ENCODE data around the gene IFNA8.
"Not testable (repeated sequence)": the region's sequence is repeated elsewhere in the genome, so short reads cannot be mapped to it uniquely, and the experiment has no call there.

IFNA8 gene

DNA sequence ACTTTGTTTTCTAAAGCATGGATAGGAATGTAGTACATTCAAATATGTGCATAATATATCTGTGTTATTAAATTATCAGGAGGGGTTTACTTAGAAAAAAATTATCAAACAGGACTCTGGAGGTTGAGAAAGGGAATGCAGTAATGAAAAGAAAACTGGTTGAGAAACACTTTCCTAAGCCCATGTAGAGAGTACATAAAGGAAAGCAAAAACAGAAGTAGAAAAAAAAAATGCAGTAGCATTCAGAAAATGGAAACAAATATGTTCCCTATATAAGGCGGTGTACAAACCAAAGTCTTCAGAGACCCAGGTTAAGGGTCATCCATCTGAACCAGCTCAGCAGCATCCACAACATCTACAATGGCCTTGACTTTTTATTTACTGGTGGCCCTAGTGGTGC lies at the start of gene IFNA8:
Gene IFNA8 (plus strand): TSS at position 301 of the 400 bp plus-strand sequence. CDS start 60 bp downstream, at position 361.
- DNase-seq: no peak

DNA sequence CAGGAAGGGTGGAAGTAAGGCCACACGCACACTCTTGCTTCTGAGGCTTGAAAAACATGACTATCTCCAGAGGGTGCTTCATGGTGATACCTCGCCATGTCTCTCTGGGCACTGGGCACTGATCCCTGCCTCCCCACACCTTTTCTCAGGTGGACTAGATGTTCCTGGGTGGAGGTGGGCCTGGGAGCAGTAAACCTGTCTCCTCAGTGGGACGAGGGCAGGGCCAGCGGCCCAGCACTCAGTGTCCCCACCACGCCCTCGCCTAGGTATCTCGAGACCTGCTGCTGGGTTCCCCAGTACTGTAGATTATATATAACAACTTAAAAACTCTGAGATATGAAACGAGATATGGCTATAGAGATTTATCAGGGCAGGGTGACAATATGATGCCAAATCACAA lies 46.6 kb upstream of the IFNA8 start:
- no peak for DNase-seq

DNA sequence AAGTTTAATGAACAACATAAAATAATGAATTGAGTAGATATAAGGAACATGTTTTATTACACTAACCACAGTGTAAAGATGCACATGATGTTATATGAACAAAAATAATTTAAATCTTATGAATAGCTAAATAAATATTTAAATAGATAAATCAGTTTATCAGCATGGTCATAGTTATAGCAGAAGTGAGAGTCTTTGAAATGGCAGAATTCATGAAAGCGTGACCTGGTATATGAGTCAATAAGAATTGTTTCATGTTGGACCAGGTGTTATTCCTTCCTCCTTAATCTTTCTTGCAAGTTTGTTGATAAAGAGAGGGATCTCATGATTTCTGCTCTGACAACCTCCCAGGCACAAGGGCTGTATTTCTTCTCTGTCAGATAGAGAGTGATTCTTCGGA lies 41.7 kb upstream of the IFNA8 start:
- not testable (repeated sequence) for DNase-seq

DNA sequence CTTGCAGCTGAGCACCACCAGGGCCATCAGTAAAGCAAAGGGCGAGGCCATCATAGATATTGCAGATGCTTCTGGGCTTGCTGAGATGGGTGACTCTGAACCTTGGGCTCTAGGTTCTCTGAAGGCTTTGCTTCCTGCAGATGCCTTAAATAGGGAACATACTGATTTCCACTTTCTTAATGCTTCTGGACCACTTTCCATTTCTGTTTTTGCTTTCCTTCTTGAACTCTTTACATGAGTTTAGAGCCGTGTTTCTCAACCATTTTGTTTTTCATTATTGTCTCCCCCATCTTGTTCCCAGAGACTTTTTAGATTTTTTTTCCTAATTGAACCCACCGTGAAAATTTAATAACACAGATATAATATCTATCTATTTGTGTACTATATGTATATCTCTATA lies 41.0 kb upstream of the IFNA8 start, which contains the start of gene IFNA13:
Gene IFNA13 (minus strand): TSS at position 101 of the 400 bp plus-strand sequence. CDS start 47 bp downstream, at position 54.
- no peak for DNase-seq

DNA sequence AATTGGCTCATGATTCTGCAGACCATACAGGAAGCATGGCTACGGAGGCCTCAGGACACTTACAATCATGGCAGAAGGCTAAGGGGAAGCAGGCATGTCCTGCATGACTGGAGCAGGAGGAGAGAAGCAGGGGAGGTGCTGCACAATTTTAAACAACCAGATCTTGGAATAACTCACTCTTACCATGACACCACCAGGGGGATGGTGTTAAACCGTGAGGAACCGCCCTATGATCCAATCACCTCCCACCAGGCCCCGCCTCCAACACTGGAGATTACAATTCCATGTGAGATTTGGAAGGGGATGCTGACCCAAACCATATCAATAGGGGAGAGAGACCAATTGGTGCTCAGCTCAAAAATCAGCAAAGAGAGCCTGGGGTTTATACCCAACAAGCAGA lies 37.5 kb upstream of the IFNA8 start:
- DNase-seq: not testable (repeated sequence)

DNA sequence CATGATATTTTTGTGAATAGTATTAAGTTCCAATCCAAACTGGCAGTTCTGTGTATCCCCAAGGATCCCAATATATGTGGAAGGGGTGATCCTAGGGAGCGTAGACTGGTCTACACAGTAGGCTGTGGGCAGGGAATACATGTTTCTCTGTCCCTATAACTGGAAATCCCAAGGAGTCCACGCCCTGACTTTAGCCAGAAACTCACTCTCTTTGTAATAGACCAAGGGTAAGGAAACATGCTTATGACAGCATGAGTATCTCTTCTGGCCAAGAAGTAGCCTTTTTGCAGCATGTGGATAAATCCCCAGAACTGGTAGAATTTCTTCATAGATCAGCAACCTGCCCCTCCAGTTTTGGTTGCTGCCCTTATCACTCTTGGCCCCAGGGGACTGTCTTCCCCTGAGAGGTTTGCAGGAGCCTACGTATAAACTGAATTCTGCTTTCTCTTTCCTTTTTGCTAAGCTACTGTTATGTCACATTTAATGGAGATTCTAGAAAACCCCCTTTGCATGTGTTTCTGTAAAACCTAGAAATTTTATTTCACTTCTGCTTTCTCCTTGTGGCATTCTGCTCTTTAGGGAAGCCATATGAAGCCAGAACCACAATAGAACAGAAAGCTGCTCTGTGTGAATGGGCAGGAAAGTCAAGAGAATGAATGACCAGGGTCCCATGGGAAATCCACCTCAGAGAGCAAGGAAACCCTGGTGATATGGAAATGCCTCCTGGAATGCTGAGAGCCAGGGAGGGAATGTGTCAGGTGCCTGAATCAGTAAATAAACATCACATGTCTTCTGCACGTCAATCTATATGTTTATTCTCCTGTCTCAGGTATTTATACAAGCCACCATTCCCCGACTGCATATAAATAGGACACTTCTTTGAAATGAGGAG lies 27.2 kb upstream of the IFNA8 start:
- peak; percentile 74 for DNase-seq

DNA sequence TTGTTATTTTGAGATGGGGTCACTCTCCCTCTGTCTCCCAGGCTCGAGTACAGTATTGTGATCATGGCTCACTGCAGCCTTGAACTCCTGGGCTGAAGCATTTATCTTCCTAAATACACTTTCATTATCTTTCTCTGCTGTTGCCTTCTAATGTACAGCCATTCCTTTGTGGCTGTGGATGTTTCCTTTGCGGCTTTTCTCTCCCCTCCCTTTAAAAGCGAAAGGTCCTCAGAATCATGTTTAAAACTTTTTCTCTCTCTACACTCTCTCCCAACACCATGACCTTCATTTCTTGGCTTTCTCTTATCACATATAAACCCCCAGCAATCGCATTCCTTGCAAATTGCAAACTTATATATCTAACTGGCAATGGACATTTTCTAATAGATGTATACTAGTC lies 25.3 kb upstream of the IFNA8 start:
- DNase-seq: no peak

DNA sequence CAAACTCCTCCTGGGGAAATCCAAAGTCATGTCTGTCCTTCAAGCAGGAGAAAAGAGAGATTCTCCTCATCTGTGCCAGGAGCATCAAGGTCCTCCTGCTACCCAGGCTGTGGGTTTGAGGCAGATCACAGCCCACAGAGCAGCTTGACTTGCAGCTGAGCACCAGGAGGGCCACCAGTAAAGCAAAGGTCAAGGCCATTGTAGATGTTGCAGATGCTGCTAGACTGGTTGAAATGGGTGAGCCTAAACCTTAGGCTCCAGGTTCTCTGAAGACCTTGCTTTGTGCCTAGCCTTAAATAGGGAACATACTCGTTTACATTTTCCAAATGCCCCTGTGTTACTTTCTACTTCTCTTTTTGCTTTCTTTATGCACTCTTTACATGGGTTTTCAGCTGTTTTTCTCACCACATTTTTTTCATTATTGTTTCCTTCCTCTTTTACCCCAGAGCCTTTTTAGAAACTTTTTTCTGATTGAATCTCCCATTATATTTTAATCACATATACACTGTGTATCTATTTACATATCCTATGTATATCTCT lies 23.7 kb upstream of the IFNA8 start, which contains the start of gene IFNA2:
Gene IFNA2 (minus strand): TSS at position 268 of the 540 bp plus-strand sequence. CDS start 69 bp downstream, at position 199.
- peak; percentile 64 for DNase-seq

DNA sequence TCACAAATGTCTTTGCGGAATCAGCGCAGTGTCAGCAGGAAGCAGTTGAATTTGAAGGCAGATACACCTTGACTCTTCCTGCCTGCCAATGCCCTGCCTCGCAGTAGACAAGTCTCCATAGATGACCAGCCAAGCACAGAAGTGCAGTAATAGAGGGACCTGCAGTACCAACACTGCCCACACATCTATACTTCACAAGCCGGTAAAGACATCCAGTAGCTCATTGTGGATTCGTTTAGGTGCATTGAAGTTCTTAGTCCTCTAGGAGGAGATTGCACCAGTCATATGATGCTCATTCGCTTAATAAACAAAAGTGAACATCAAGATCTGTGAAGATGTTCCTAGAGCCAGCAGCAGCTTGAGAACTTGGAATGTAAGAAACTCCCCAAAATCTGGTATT lies 16.6 kb upstream of the IFNA8 start:
- DNase-seq: no peak

DNA sequence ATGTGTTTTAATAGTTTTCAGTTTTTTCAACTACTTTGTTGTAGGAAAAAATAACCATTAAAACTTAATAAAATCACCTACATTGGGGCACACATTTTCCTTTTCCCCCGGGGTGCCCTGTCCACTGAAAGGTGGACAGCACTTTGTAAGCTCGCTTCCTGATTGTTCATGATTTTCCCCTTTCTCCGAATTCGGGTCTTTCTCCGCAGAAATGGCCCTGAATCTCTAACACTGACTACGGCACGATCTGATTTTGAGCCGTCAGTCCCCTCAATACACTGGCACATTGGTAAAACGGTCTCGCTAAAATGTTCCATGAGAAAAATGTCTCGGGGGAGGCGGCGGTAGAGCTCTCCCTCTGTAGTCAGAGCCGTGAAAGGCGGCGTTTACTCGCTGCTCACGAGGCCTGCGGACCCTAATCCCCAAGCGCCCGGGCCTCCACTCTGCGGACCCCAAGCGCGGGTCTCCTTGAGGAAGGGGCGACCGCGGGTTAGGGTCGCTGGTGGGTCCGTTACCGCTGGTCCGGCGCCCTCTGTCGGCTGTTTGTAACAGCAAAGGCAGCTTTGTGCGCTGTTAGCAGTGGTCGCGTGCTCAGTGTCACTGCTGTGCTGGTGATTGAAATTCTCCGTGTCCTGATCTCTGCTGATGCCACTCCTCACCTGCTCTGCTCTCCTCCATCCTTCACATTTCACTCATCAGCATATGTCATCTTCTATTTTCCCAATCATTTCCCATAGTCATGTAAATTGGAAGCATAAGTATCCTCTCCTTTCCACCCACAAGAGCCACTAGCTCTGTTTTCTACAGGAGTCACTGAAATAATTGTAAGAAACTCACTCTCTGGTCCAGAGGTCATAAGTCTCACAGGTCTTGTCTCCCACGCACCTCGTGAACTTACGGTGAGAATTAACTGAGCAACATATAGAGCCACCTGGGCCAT lies 12.9 kb upstream of the IFNA8 start:
- DNase-seq: no peak

DNA sequence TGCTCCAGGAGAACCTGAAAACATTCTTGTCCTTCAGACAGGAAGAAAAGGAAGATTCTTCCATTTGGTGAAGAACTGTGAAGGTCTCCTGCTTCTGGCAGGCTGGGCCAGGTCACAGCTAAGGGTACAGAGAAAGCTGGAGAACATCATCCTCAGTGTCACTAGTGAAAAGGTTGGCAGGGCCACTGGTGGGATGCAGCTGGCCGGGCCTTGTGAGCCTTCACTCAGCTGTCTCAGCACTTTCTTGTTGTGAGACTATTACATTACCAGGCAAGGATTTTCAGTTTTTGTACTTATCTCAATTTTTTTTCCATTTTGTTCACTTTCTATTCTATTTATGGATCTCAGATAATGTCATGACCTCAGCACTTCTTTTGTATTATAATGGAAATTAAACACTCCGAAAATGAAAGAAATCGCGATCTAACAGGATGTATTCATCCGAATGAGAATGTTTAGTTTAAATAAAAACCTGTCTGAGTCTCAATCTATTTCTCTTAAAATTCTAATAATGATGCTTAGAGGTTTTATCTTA lies 9.9 kb upstream of the IFNA8 start:
- DNase-seq: no peak

DNA sequence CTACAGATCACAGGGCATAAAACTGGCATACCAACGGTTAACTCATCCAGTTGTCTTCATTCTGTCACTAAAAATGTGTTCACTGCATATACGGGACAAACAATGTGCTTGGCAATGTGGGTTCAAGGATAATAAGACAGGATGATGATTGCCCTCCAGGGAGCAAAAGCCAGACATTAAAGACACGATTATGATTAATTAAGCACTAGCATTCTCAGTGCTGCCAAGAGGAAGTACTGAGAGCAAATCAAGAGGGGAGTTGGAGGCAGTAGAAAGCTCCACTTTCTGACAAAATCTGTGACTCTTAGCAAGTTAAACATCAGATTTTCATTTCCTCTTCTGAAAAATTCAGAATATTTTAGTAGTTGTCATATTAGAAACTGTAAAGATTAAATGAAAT lies 9.0 kb upstream of the IFNA8 start:
- no peak for DNase-seq

DNA sequence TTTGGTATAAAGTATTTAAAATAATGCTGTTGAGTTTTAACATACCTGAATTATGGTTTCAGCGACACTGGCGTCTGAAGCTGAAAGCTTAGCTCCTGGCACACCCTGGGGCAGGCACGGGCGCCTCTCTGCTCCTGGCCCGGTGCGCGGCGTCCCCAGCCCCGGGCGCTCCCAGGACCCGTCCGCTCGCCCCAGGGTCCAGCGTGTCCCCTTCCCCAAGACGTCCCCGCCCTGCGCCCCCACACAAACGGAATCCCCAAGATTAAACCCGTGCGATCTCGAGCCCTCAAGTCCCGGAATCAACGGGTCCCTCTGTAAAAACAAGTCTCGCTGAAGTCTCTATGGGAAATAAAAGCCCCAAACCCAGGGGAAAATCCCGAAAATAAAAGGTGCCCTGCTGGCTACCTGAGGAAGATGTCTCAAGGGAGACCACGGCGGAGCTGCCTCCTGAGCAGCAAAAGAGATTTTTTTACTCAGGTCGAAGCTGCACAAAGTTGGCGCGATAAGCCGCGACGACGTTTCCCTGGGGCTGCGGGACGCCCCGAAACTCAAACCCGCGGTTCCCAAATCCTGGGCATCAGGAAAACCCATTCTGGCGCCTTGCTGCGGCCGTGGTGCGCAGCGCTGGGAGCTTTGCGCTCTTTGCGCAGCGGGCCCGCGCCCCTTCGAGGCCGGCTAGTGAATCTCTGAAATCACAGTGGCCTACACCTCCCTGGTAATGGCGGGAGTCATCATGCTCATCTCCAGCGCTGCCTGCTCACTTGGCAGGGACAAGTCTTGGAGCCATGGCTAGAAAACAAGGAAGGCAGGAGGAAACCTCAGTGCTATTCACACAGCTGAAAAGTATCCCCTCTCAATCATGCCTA lies 6.3 kb upstream of the IFNA8 start:
- DNase-seq: no peak

DNA sequence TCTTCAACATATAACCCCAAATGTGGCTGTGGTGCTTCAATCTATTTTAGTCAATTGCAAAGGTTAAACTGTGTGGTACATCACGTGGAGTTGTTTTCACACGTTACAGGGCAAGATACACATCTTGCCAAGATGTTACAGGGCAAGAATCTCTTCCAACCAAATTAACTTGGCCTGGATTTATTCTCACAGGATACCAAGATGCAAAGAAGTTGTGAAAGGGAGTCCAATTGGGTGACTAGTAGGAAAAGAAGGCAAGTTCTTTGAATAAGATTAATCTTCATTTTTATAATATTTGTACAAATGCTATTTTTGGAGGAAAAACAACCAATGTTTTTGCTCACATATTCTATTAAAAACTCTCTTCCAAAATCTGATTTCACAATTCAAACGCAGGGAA lies 4.8 kb upstream of the IFNA8 start:
- no peak for DNase-seq

DNA sequence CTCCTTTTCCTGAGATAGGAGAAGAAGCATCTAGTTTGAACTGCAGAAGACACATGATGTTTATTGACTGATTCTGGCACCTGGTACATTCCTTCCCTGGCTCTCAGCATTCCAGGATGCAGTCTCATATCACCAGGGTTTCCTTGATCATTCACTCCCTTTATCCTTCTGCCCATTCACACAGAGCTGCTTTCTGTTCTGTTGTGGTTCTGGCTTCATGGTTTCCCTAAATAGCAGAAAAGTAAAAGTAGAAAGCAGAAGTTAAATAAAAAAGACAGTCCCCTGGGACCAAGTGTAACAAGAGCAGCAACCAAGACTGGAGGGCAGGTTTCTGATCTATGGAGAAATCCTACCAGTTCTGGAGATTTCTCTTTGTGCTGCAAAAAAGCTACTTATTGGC lies 3.2 kb downstream of the IFNA8 start:
- no peak for DNase-seq

DNA sequence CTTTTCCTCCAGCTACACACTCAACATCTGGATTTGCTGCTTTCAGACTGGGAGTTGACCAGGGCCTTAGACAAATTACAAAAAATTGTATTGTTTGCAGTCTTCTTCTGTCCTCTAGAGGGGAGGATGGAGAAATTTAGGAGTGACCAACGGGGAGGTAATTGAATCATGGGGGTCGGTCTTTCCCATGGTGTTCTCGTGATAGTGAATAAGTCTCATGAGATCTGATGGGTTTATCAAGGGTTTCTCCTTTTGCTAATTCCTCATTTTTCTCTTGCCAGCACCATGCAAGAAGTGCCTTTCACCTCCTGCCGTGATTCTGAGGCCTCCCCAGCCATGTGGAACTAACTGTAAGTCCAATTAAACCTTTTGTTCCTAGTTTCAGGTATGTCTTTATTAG lies 4.2 kb downstream of the IFNA8 start:
- no peak for DNase-seq

DNA sequence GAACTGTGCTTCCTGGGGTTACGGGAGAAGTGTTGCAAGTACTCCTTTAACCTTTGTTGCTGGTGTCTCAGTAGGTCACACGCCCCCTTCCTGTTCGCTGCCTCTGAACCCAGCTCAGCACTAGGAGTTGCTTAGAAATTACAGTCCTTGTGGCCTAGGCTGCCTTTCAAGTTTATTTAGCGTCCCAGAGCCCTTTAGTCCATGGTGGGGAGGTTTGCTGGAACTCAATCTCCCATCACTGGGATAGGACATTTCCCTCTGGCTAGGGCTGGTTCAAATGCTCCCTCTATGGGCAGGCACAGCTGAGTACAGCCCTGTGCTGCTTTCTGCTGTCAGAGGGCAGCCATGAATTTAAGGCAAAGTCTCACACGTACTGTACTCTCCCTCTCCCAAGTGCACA lies 4.7 kb downstream of the IFNA8 start:
- DNase-seq: no peak

DNA sequence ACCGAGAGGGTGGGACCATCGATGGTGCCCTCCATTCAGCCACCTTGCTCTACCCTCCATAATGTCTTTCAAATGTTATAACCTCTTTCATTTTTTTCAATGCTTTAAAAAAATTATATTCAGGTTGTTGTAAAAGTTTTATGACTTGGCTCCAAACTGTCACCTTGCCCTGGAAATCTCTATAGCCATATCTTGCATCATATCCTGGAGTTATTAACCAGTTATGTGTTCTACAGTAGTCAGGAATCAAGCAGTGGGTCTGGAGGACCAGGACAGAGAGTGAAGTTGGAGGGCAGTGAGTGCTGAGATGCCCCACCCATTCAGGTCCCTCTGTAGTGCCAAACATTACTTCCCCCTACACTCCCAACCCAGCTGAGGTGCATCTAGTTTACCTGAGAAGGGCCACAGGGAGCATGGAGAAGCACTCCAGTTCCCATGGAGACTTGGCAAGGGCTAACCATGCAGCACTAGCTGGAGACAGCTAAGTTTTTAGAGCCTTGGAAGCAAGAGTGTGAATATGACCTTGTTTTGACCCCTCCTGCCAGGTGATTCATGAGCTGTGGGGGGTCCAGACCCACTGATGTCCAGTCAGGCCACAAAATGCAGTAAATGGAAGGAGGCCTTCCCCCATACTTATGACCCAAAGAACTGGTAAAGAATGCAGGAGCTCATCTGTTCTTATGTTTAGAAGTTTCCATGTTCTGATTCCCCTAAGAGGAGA lies 5.5 kb downstream of the IFNA8 start:
- no peak for DNase-seq

DNA sequence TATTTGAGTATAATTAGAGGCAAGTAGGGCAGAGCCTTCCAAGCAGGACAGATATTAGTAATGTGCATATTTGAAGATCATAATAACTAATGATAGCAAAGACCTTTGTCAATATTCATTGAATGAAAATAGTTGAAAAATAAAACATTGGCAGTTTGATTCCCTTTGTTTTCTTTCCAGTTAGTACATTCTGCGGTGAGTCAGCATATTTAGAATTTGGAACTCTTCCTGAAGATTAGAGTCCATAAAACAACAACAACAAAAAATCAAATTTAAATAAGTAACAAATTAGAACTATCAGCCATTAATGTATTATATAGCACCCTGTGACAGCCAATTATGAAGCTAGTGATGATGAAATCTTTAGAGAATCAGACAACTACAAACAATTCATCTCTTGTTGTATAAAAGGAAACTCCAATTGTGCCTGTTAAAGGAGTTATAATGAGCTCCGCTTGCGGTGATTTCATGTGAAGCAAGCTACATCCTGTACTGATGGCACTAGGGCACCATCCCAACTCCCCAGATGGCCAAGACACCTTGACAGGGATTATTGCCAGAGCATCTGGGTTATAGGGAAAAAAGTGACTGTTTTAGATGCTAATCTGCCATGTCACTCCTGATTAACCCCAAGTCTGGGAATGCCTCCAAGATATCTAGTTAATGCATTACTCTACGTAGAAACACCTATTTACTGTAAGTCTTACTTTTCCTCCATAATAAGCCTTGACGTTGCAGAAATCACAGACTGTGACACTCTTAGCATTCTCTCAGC lies 6.8 kb downstream of the IFNA8 start:
- no peak for DNase-seq

DNA sequence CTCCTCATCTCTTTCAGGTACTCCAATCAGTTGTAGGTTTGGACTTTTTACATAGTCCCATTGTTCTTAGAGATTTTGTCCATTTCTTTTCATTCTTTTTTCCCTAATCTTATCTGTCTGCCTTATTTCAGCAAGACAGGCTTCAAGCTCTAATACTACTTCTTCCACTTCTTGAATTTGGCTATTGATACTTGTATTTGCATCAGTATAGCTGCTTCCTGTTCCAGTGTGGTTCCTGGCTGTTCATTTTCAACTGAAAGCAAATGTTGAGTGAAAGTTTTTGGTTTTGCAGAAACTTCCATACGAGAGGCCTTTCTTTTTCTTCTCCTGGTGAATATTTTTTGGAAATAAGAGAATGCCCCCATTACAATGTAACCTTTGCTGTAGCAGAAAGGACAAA lies 19.3 kb downstream of the IFNA8 start:
- DNase-seq: no peak
